Brain microvascular endothelial cell (primary cell): ENCODE results near the gene OR2AG2.
A peak's percentile ranks its signal among the peaks of the same experiment; 100 is the strongest.
"Not testable (repeated sequence)": the region's sequence is repeated elsewhere in the genome, so short reads cannot be mapped to it uniquely, and the experiment has no call there.

ENCODE experiments used
- DNase-seq: peaks from one replicate; pipeline ENCODE4 v3.0.0-alpha.2; 2020
- H3K27ac ChIP-seq: fragments of 250-450 bp; sonication (Bioruptor Pico); 2 replicates; pipeline ENCODE4 v1.5.1; 2020; ENCODE audit warnings: mild to moderate bottlenecking, moderate library complexity
- H3K27me3 ChIP-seq: fragments of 250-450 bp; sonication (Bioruptor Pico); replicated peaks from 2 replicates; pipeline ENCODE4 v1.5.1; 2020; ENCODE audit warnings: mild to moderate bottlenecking
- H3K36me3 ChIP-seq: fragments of 250-450 bp; sonication (Bioruptor Pico); replicated peaks from 2 replicates; pipeline ENCODE4 v1.5.1; 2020; ENCODE audit warnings: mild to moderate bottlenecking
- H3K4me3 ChIP-seq: 2 replicates; pipeline ENCODE4 v1.5.1; 2011; ENCODE audit warnings: low read depth, mild to moderate bottlenecking, control low read depth, low read length, moderate library complexity
- in situ Hi-C: cut with HindIII; loops from 2 replicates; pipeline ENCODE4 v1.10.0; 2017; ENCODE audit warnings: low sequenced_read_pairs, low pct_ligation_motif_present
- TF ChIP-seq, protein P1 (sequence below): IDR thresholded peaks from 2 replicates; pipeline ENCODE4 v1.5.1; 2011; ENCODE audit warnings: low read depth, mild to moderate bottlenecking, moderate library complexity, low read length, control low read depth, inconsistent platforms; ENCODE audit errors: missing control alignments

The OR2AG2 gene, protein sequence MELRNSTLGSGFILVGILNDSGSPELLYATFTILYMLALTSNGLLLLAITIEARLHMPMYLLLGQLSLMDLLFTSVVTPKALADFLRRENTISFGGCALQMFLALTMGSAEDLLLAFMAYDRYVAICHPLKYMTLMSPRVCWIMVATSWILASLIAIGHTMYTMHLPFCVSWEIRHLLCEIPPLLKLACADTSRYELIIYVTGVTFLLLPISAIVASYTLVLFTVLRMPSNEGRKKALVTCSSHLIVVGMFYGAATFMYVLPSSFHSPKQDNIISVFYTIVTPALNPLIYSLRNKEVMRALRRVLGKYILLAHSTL

DNA sequence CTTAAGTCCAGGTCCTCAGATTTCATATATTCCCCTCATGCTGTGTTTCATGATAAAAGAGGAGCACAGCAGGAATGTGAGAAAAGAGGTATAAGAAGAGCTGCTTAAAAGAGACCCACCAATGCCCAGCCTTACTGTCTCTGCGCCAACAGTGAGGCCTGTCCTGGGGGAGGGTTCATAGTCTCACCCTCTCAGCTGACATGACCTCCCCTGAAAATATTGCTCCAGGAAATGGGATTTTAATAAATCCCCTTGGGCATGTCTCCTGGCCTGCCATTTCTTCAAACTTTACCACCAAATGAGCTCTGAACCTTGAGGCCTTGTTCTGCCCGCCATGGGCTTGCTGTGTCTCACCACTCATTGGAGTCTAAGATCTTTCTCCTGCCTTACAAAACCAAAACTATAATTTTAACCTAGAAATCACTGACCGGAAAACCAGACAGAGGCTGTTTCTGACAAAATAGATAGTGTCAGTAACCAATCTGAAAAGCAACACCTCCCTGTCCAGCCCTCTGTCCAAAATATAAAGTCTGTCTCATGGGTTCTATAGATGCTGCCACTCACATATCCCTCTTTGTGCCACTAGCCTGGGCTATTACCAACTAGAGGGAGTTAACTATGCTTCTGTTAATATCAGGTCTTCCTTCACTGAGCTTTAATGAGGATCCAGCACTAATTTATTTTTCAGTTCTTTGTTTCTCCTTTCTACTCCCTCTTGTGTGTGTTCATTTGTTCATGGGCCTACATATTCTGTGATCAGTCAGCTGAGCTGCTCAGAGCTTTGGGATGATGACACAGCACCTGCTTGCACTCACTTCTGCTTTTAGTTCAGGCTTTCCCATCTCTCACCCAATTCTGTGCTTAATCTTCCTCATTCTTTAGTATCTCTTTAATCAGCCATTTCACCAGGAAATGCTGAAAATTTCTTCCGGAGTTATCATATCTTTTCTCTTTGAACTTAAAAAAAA lies at the start of gene OR2AG2:
OR2AG2 (minus strand) TSS at position 51 of the 968 bp plus-strand sequence. CDS start 3,019 bp downstream, outside the sequence.
- TF ChIP-seq, protein P1, sequence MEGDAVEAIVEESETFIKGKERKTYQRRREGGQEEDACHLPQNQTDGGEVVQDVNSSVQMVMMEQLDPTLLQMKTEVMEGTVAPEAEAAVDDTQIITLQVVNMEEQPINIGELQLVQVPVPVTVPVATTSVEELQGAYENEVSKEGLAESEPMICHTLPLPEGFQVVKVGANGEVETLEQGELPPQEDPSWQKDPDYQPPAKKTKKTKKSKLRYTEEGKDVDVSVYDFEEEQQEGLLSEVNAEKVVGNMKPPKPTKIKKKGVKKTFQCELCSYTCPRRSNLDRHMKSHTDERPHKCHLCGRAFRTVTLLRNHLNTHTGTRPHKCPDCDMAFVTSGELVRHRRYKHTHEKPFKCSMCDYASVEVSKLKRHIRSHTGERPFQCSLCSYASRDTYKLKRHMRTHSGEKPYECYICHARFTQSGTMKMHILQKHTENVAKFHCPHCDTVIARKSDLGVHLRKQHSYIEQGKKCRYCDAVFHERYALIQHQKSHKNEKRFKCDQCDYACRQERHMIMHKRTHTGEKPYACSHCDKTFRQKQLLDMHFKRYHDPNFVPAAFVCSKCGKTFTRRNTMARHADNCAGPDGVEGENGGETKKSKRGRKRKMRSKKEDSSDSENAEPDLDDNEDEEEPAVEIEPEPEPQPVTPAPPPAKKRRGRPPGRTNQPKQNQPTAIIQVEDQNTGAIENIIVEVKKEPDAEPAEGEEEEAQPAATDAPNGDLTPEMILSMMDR: no peak

DNA sequence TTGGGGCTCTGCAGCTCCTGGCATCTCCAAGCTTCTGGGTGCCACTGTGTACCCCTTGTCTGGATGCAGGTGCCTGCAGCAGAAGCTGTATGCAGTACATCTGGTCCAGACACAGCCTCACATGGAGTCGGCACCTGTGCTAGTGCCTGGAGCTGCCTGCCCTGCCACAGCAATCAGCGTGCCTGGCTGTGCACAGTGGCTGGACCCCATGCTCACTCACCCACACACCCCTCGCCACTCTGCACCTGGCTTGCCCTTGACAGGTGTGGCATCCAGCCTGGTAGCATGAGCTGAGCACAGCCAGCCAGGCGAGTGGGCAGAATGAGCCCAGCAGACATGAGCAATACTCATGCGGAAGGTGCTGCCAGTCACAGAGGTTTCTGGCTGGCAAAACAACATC lies 47.2 kb upstream of the OR2AG2 start:
- Histone ChIP-seq H3K27ac (no peak overlapping the region), H3K27me3 (no peaks in the 10 kb centered on the region), H3K4me3 (no peak overlapping the region), H3K36me3 (no peaks in the 10 kb centered on the region)
- no peak for DNase-seq
- TF ChIP-seq, protein P1: no peak
- in situ Hi-C loops: no loop called here

More for the DNA sequence above, at the start of gene OR2AG2:
- Histone ChIP-seq H3K36me3 (no peaks in the 10 kb centered on the region), H3K4me3 (no peak within 1 kb of the TSS), H3K27me3 (no peaks in the 10 kb centered on the region), H3K27ac (no peak within 1 kb of the TSS)
- in situ Hi-C loops: no loop called here
- DNase-seq: no peak

DNA sequence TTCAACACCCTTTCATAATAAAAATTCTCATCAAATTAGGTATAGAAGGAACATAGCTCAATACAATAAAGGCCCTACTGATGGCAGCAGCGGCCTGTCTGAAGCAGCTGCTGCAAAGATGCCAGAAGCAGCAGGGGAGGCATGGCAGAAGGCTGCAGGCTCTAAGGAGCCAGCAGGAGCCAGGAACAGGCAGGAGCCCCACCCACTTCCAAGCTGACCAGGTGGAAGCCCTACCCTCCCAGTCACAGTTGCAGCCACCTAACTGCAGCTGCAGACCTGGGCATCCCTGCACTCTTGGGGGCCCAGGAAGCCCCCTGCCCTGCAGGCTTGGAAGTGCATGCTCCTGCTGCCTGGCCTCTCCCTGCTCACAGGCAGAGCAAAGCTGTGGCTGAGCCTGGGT lies 45.9 kb upstream of the OR2AG2 start:
- Histone ChIP-seq H3K27me3 (no peaks in the 10 kb centered on the region), H3K27ac (no peak overlapping the region), H3K4me3 (no peak overlapping the region), H3K36me3 (no peaks in the 10 kb centered on the region)
- TF ChIP-seq, protein P1: peak; percentile 3
- DNase-seq: no peak
- in situ Hi-C loops: no loop called here

DNA sequence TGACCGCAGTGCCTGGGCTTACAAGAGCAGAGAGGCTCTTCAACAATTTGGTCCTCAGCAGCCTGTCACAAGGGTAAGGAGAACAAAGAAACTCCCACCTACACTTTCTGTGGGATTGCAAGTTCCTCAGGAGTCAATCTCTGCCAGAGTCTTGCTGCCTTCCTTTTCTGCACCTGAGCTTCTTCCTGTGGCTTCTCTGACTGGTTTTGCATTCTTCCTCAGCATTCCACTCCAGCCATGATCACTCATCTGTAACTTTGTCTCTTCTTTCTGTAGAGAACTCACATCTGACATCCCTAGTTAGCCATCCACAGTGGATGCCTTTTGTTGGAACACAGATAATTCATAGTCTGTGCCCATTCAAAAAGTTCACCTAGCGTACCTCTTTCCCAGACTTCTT lies 41.9 kb upstream of the OR2AG2 start:
- H3K36me3 ChIP-seq: no peaks in the 10 kb centered on the region
- in situ Hi-C loops: no loop called here
- TF ChIP-seq, protein P1: no peak
- no peaks in the 10 kb centered on the region for H3K27me3 ChIP-seq
- no peak overlapping the region for H3K4me3 ChIP-seq
- H3K27ac ChIP-seq: no peak overlapping the region
- DNase-seq: no peak

DNA sequence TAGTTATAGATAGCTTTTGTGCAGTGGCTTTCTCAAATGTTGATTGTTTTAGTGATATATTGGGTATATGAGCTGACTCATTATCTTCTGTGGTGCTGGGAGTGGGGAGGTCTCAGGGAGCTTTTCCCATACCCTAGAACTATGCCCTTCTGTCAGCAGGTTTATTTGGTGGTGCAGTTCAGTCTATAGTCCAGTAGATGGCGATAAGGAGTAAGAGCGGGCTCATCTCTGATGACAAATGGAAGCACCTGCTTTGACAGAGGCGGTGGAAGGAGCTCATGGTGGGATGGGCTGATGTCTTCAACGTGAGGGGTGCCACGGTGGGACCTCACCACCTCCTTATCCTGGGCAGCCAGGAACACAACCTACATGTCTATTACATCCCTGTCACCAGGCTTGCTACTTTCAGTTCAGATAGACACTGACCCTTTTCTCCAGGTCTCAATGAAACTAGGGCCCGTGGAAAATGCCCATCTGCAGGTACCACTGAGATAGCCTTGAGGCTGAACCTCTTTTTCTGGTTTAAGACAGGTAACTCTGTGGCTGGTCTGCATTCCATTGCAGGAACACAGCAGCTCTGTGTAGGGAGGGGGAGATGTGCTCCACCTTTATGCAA lies 40.7 kb upstream of the OR2AG2 start:
- Histone ChIP-seq H3K27me3 (no peaks in the 10 kb centered on the region), H3K36me3 (no peaks in the 10 kb centered on the region), H3K27ac (no peak overlapping the region), H3K4me3 (no peak overlapping the region)
- TF ChIP-seq, protein P1: peak; percentile 95
- in situ Hi-C loops: no loop called here
- peak; percentile 22 for DNase-seq

DNA sequence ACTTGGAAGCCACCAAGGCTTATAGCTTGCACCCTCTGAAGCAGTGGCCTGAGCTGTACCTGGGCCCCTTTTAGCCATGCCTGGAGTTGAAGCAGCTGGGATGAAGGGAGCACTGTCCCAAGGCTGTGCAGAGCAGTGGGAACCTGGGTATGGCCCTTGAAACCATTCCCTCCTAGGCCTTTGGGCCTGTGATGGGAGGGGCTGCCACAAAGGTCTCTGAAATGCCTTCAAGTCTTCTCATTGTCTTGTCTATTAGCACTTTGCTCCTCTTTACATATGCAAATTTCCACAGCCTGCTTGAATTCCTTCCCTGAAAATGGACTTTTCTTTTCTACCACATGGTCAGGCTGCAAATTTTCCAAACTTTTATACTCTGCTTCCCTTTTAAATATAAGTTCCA lies 29.3 kb upstream of the OR2AG2 start:
- H3K27ac ChIP-seq, in situ Hi-C loops, H3K36me3 ChIP-seq, DNase-seq, H3K4me3 ChIP-seq, H3K27me3 ChIP-seq: not testable (repeated sequence)
